Fibroblast of lung (primary cell): ENCODE results near the gene VSIG10L.

Source experiments
- EZH2 ChIP-seq: IDR thresholded peaks from 2 replicates; pipeline ENCODE4 v1.5.1; 2012; ENCODE audit warnings: low read length, control low read depth, mild to moderate bottlenecking; ENCODE audit errors: missing control alignments
- TF ChIP-seq, protein P1 (sequence below), 2 donors: IDR thresholded peaks in 1 of 2; conservative IDR thresholded peaks in 1 of 2; 1 replicate in 1 of 2; 2 replicates in 1 of 2; pipeline ENCODE4 v1.5.1; 2011 to 2012; ENCODE audit warnings: low read length in 2 of 2, control low read depth in 1 of 2, inconsistent platforms in 1 of 2, low read depth in 1 of 2, mild to moderate bottlenecking in 1 of 2

GRCh38 chr19:51372021-51372648 is 30.2 kb upstream of the VSIG10L start:
- TF ChIP-seq, protein P1, sequence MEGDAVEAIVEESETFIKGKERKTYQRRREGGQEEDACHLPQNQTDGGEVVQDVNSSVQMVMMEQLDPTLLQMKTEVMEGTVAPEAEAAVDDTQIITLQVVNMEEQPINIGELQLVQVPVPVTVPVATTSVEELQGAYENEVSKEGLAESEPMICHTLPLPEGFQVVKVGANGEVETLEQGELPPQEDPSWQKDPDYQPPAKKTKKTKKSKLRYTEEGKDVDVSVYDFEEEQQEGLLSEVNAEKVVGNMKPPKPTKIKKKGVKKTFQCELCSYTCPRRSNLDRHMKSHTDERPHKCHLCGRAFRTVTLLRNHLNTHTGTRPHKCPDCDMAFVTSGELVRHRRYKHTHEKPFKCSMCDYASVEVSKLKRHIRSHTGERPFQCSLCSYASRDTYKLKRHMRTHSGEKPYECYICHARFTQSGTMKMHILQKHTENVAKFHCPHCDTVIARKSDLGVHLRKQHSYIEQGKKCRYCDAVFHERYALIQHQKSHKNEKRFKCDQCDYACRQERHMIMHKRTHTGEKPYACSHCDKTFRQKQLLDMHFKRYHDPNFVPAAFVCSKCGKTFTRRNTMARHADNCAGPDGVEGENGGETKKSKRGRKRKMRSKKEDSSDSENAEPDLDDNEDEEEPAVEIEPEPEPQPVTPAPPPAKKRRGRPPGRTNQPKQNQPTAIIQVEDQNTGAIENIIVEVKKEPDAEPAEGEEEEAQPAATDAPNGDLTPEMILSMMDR (conservative IDR thresholded peaks at IDR 0.05 in 1 of 2, IDR thresholded peaks at IDR 0.05 in 1 of 2; ENCODE audit: low read depth in 1 of 2, low read length in 2 of 2), result no peak
- no peak for TF ChIP-seq EZH2
